Type B pancreatic cell (in vitro differentiated cells): ENCODE data around the gene TDRD6. TPM values are rescaled to one million over a fixed set of nuclear protein-coding genes. Genes with fewer than 3 reads are reported as not detected.

Source experiments
- DNase-seq: peaks from one replicate; pipeline ENCODE4 v3.0.0; 2021; ENCODE audit warnings: mixed read lengths; ENCODE audit not compliant: unreplicated experiment; ENCODE audit errors: extremely low spot score
- H3K27ac Mint-ChIP-seq: 2 replicates; pipeline ENCODE4 v1.8.0; 2021; ENCODE audit warnings: mild to moderate bottlenecking, mixed read lengths
- H3K27me3 Mint-ChIP-seq: 2 replicates; pipeline ENCODE4 v1.8.0; 2021; ENCODE audit warnings: mixed read lengths
- H3K36me3 Mint-ChIP-seq: 2 replicates; pipeline ENCODE4 v1.8.0; 2021; ENCODE audit warnings: mixed read lengths
- H3K4me1 Mint-ChIP-seq: one replicate; pipeline ENCODE4 v1.8.0; 2021; ENCODE audit warnings: mixed read lengths; ENCODE audit not compliant: unreplicated experiment
- H3K4me3 Mint-ChIP-seq: 2 replicates; pipeline ENCODE4 v1.8.0; 2021; ENCODE audit warnings: mild to moderate bottlenecking, mixed read lengths
- H3K9me3 Mint-ChIP-seq: 2 replicates; pipeline ENCODE4 v1.8.0; 2021; ENCODE audit warnings: mixed read lengths
- total RNA-seq: library from RNA; stranded (reverse); gene quantifications from 2 replicates; pipeline ENCODE4 v1.2.1, GENCODE V29; 2021; ENCODE audit warnings: low replicate concordance
- TF ChIP-seq, protein P1 (sequence below): fragments of 200-600 bp; sonication (generic); conservative IDR thresholded peaks from 2 replicates; pipeline ENCODE4 v1.5.0; 2021; ENCODE audit warnings: antibody characterized with exemption, mild to moderate bottlenecking

TDRD6 gene
- total RNA-seq, 1 donor from 2014 or later: 0.19 TPM

DNA sequence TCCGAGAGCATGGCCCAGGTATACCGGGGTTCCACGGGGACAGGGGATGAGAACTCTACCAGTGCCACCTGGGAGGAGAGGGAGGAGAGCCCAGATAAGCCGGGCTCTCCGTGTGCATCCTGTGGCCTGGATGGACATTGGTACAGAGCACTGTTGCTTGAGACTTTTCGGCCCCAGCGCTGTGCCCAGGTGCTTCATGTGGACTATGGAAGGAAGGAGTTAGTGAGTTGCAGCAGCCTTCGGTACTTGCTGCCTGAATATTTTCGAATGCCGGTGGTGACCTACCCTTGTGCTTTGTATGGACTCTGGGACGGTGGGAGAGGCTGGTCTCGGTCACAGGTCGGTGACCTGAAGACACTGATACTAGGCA, 1.3 kb downstream of the TDRD6 start:
- TF ChIP-seq, protein P1, sequence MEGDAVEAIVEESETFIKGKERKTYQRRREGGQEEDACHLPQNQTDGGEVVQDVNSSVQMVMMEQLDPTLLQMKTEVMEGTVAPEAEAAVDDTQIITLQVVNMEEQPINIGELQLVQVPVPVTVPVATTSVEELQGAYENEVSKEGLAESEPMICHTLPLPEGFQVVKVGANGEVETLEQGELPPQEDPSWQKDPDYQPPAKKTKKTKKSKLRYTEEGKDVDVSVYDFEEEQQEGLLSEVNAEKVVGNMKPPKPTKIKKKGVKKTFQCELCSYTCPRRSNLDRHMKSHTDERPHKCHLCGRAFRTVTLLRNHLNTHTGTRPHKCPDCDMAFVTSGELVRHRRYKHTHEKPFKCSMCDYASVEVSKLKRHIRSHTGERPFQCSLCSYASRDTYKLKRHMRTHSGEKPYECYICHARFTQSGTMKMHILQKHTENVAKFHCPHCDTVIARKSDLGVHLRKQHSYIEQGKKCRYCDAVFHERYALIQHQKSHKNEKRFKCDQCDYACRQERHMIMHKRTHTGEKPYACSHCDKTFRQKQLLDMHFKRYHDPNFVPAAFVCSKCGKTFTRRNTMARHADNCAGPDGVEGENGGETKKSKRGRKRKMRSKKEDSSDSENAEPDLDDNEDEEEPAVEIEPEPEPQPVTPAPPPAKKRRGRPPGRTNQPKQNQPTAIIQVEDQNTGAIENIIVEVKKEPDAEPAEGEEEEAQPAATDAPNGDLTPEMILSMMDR: no peak
- no peak overlapping the region for H3K27ac Mint-ChIP-seq

DNA sequence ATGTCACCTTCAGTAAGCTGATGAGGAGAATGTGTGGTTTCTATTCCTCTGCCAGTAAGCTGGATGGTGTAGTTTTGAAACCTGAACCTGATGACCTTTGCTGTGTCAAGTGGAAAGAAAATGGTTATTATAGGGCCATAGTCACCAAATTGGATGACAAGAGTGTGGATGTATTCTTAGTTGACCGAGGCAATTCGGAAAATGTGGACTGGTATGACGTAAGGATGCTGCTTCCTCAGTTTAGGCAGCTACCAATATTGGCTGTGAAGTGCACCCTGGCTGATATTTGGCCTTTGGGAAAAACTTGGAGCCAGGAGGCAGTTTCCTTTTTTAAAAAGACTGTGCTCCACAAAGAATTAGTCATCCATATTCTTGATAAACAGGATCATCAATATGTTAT, 2.0 kb downstream of the TDRD6 start:
- Mint-ChIP-seq H3K4me3 (no peak overlapping the region), H3K36me3 (no peaks in the 10 kb centered on the region), H3K9me3 (no peaks in the 10 kb centered on the region), H3K27me3 (peaks cover 20% of the 10 kb centered on the region), H3K27ac (no peak overlapping the region), H3K4me1 (no peaks in the 10 kb centered on the region)
- DNase-seq: no peak
- TF ChIP-seq, protein P1: no peak

More for the DNA sequence above, 1.3 kb downstream of the TDRD6 start:
- Mint-ChIP-seq H3K27me3 (peaks cover 20% of the 10 kb centered on the region), H3K9me3 (no peaks in the 10 kb centered on the region), H3K36me3 (no peaks in the 10 kb centered on the region), H3K4me3 (no peak overlapping the region), H3K4me1 (no peaks in the 10 kb centered on the region)
- no peak for DNase-seq

DNA sequence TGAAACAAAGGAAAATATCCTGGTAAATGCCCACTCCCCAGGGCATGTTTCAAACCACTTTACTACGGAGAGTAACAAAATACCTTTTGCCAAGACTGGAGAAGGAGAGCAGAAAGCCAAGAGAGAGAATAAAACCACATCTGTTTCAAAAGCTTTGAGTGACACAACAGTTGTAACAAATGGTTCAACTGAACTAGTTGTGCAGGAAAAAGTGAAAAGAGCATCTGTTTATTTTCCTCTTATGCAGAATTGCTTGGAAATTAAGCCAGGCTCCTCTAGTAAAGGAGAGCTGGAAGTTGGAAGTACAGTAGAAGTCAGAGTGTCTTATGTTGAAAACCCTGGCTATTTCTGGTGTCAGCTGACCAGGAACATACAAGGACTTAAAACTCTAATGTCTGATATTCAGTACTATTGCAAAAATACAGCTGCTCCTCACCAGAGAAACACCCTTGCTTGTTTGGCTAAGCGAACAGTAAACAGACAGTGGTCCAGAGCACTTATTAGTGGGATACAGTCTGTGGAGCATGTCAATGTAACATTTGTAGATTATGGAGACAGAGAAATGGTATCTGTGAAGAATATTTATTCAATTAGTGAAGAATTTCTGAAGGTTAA, 2.6 kb downstream of the TDRD6 start:
- H3K27me3 Mint-ChIP-seq: peaks cover 20% of the 10 kb centered on the region
- no peak overlapping the region for H3K4me3 Mint-ChIP-seq
- no peaks in the 10 kb centered on the region for H3K4me1 Mint-ChIP-seq
- no peak overlapping the region for H3K27ac Mint-ChIP-seq
- no peaks in the 10 kb centered on the region for H3K36me3 Mint-ChIP-seq
- TF ChIP-seq, protein P1: no peak
- no peaks in the 10 kb centered on the region for H3K9me3 Mint-ChIP-seq
- DNase-seq: no peak

DNA sequence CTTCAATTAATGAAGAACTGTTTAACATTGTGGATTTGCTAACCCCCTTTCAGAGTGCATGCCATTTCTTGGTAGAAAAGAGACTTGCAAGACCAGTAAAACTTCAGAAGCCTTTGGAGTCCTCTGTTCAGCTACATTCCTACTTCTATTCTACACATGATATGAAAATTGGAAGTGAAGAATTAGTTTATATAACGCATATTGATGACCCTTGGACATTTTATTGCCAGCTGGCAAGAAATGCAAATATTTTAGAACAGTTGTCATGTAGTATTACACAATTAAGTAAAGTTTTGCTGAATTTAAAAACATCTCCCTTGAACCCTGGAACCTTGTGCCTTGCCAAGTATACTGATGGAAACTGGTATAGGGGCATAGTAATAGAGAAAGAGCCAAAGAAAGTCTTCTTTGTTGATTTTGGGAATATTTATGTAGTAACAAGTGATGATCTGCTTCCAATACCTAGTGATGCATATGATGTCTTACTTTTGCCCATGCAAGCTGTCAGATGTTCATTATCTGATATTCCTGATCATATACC, 3.3 kb downstream of the TDRD6 start:
- H3K27ac Mint-ChIP-seq: no peak overlapping the region
- peaks cover 20% of the 10 kb centered on the region for H3K27me3 Mint-ChIP-seq
- H3K4me1 Mint-ChIP-seq: no peaks in the 10 kb centered on the region
- H3K9me3 Mint-ChIP-seq: no peaks in the 10 kb centered on the region
- no peak for DNase-seq
- no peaks in the 10 kb centered on the region for H3K36me3 Mint-ChIP-seq
- TF ChIP-seq, protein P1: no peak
- H3K4me3 Mint-ChIP-seq: no peak overlapping the region

DNA sequence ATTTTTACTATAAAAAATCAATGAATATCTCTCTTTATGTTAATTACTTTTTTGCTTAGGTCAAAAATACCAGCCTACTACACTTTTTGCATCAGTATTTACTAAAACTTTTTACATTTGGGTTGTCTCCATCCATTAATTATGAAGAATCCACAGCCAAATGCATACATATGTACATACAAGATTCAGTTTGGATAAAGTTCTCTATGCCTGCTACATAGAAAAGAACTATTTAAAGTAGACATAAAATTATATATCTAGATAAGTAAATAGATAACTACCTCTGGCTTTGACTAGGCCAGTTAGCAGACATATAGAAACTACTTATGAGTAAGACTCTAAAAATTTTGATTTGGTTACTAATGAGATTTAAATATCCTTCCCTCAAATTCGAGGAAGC, 12.3 kb downstream of the TDRD6 start:
- Mint-ChIP-seq H3K4me1 (no peaks in the 10 kb centered on the region), H3K27ac (no peak overlapping the region), H3K9me3 (no peaks in the 10 kb centered on the region), H3K27me3 (peaks cover 18% of the 10 kb centered on the region), H3K4me3 (no peak overlapping the region), H3K36me3 (no peaks in the 10 kb centered on the region)
- TF ChIP-seq, protein P1: no peak
- no peak for DNase-seq

DNA sequence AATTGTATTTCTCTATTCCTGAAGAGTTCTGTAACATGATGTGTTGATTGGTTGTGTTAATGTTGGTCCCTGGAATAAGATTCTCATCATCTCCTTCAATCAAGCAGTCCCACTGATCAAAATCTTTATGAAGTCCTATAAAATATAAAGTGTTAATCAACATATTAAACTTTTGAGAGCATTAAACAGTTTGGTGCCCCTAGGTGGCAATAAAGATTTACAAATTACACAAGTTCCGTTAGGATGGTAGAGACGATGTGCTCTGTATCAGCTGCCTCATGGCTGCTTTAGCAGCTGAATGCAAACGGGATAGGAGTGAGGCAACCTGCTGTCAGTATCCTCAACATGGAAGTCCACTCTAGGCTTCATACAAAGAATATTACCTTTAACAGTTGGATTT, 16.9 kb downstream of the TDRD6 start:
- no peaks in the 10 kb centered on the region for H3K36me3 Mint-ChIP-seq
- TF ChIP-seq, protein P1: no peak
- H3K27me3 Mint-ChIP-seq: peaks cover 14% of the 10 kb centered on the region
- no peak for DNase-seq
- no peaks in the 10 kb centered on the region for H3K4me1 Mint-ChIP-seq
- no peaks in the 10 kb centered on the region for H3K9me3 Mint-ChIP-seq
- H3K4me3 Mint-ChIP-seq: no peak overlapping the region
- no peak overlapping the region for H3K27ac Mint-ChIP-seq
